H1 (cell line): ENCODE data around the gene MBOAT1. TPM values are rescaled to one million over a fixed set of nuclear protein-coding genes. Genes with fewer than 3 reads are reported as not detected.

Source experiments
- CTCF ChIA-PET: fragments of 300-600 bp; sonication (Branson Sonifier 250); formaldehyde crosslinking; loops from one replicate; lab custom pipeline; 2021; ENCODE audit not compliant: partially characterized antibody; lab: Charles Lee
- POLR2A ChIA-PET: fragments of 300-600 bp; sonication (Branson Sonifier 250); formaldehyde crosslinking; loops from one replicate; lab custom pipeline; 2021; ENCODE audit warnings: inconsistent platforms; ENCODE audit not compliant: partially characterized antibody; lab: Charles Lee
- DNase-seq, 2 experiments: peaks; one replicate each; pipeline versions ENCODE4 v3.0.0 to v3.0.0-alpha.2; 2010 to 2022; ENCODE audit warnings: low spot score in 2 of 2, low read depth in 1 of 2, mixed read lengths in 1 of 2
- FAIRE-seq: peaks from 2 replicates; lab custom pipeline; 2011; peaks lifted over from hg19 to GRCh38; lab: Jason Lieb, UNC
- H2AFZ ChIP-seq: 2 replicates; pipeline ENCODE4 v1.8.1; 2012; ENCODE audit warnings: low read length, inconsistent platforms
- H2AK5ac ChIP-seq: 2 replicates; pipeline ENCODE4 v1.6.1; 2013; ENCODE audit warnings: low read depth, low read length
- H2BK120ac ChIP-seq: replicated peaks from 2 replicates; pipeline ENCODE3; 2013; ENCODE audit warnings: low read depth, low read length, inconsistent platforms
- H2BK12ac ChIP-seq: 2 replicates; pipeline ENCODE4 v1.6.1; 2013; ENCODE audit warnings: low read depth, low read length
- H2BK15ac ChIP-seq: 2 replicates; pipeline ENCODE4 v1.6.1; 2013; ENCODE audit warnings: low read length
- H2BK20ac ChIP-seq: 2 replicates; pipeline ENCODE4 v1.6.1; 2013; ENCODE audit warnings: low read length
- H2BK5ac ChIP-seq: 2 replicates; pipeline ENCODE4 v1.6.1; 2013; ENCODE audit warnings: low read depth, low read length
- H3K14ac ChIP-seq: 2 replicates; pipeline ENCODE4 v1.6.1; 2013; ENCODE audit warnings: inconsistent platforms; ENCODE audit not compliant: insufficient read length
- H3K18ac ChIP-seq: 2 replicates; pipeline ENCODE4 v1.6.1; 2013; ENCODE audit warnings: low read length; ENCODE audit errors: extremely low read depth
- H3K23ac ChIP-seq: 2 replicates; pipeline ENCODE4 v1.6.1; 2013; ENCODE audit warnings: inconsistent platforms; ENCODE audit not compliant: insufficient read length
- H3K23me2 ChIP-seq: 2 replicates; pipeline ENCODE4 v1.6.1; 2013; ENCODE audit warnings: low read depth, low read length
- H3K27ac ChIP-seq: 2 replicates; pipeline ENCODE4 v1.6.1; 2011; ENCODE audit warnings: low read depth, low read length, inconsistent platforms
- H3K27me3 ChIP-seq, 4 experiments: replicated peaks in 1 of 4; 1 replicate in 1 of 4; 2 replicates in 3 of 4; pipeline versions ENCODE4 v1.6.1 to v1.8.1; 2011 to 2013; ENCODE audit warnings: low read length in 3 of 4, mild to moderate bottlenecking in 3 of 4, inconsistent platforms in 2 of 4, mixed read lengths in 2 of 4, moderate library complexity in 1 of 4; ENCODE audit not compliant: control insufficient read depth in 3 of 4, insufficient read depth in 3 of 4; ENCODE audit errors: extremely low read depth in 1 of 4
- H3K36me3 ChIP-seq, 4 experiments: 2 replicates each; pipeline versions ENCODE4 v1.6.1 to v1.8.1; 2011 to 2013; ENCODE audit warnings: mild to moderate bottlenecking in 4 of 4, low read length in 3 of 4, moderate library complexity in 2 of 4, control low read depth in 1 of 4, inconsistent platforms in 1 of 4; ENCODE audit not compliant: insufficient read depth in 4 of 4, control insufficient read depth in 2 of 4
- H3K4ac ChIP-seq: replicated peaks from 2 replicates; pipeline ENCODE3; 2013; ENCODE audit warnings: low read length, low read depth, mixed read lengths, inconsistent platforms; ENCODE audit not compliant: insufficient read length
- H3K4me1 ChIP-seq, 4 experiments: replicated peaks in 1 of 4; 1 replicate in 1 of 4; 2 replicates in 3 of 4; pipeline versions ENCODE4 v1.6.1 to v1.8.1; 2011 to 2013; ENCODE audit warnings: low read length in 3 of 4, inconsistent platforms in 2 of 4, mixed read lengths in 1 of 4; ENCODE audit not compliant: insufficient read depth in 4 of 4, control insufficient read depth in 3 of 4
- H3K4me2 ChIP-seq, 2 experiments: 2 replicates each; pipeline versions ENCODE4 v1.6.1 to v1.8.1; 2011 to 2013; ENCODE audit warnings: low read depth in 2 of 2, low read length in 2 of 2, control low read depth in 1 of 2, inconsistent platforms in 1 of 2, mild to moderate bottlenecking in 1 of 2; ENCODE audit not compliant: insufficient read depth in 1 of 2
- H3K4me3 ChIP-seq, 4 experiments: fragments of 200-600, 300-600 bp in 1 of 4; sonication (generic), shearing (Covaris generic), sonication (Bioruptor Twin) in 1 of 4; 2 replicates each; pipeline versions ENCODE4 v1.5.1 to v1.8.1; 2011 to 2016; ENCODE audit warnings: low read length in 4 of 4, low read depth in 3 of 4, control low read depth in 2 of 4, inconsistent platforms in 2 of 4, mild to moderate bottlenecking in 2 of 4, mixed read lengths in 1 of 4, moderate library complexity in 1 of 4; ENCODE audit not compliant: insufficient read depth in 2 of 4; ENCODE audit errors: extremely low read depth in 1 of 4
- H3K56ac ChIP-seq: replicated peaks from 2 replicates; pipeline ENCODE3; 2013; ENCODE audit warnings: low read depth, mild to moderate bottlenecking, mixed read lengths, low read length, inconsistent platforms; ENCODE audit not compliant: insufficient read length
- H3K79me1 ChIP-seq: 2 replicates; pipeline ENCODE4 v1.6.1; 2013; ENCODE audit warnings: low read depth, low read length, control low read depth
- H3K79me2 ChIP-seq, 2 experiments: 2 replicates each; pipeline versions ENCODE4 v1.6.1 to v1.8.1; 2012 to 2013; ENCODE audit warnings: low read length in 2 of 2, mild to moderate bottlenecking in 2 of 2, inconsistent platforms in 1 of 2; ENCODE audit not compliant: insufficient read depth in 2 of 2, control insufficient read depth in 1 of 2
- H3K9ac ChIP-seq, 4 experiments: replicated peaks in 1 of 4; 1 replicate in 1 of 4; 2 replicates in 3 of 4; pipeline versions ENCODE4 v1.6.1 to v1.8.1; 2011 to 2013; ENCODE audit warnings: low read depth in 3 of 4, low read length in 3 of 4, control low read depth in 2 of 4, mild to moderate bottlenecking in 2 of 4, moderate library complexity in 2 of 4, inconsistent platforms in 1 of 4; ENCODE audit errors: extremely low read depth in 1 of 4
- H3K9me3 ChIP-seq, 2 experiments: 2 replicates each; pipeline versions ENCODE4 v1.6.1 to v1.8.1; 2012 to 2013; ENCODE audit warnings: mild to moderate bottlenecking in 2 of 2, moderate library complexity in 2 of 2, control low read depth in 1 of 2, inconsistent platforms in 1 of 2, low read depth in 1 of 2, low read length in 1 of 2, mixed read lengths in 1 of 2; ENCODE audit not compliant: insufficient read depth in 2 of 2
- H4K20me1 ChIP-seq, 2 experiments: replicated peaks in 1 of 2; 2 replicates each; pipeline versions ENCODE3 to v1.8.1; 2011 to 2013; ENCODE audit warnings: inconsistent platforms in 2 of 2, low read length in 2 of 2, mild to moderate bottlenecking in 1 of 2; ENCODE audit not compliant: insufficient read depth in 2 of 2, control insufficient read depth in 1 of 2
- H4K5ac ChIP-seq: 2 replicates; pipeline ENCODE4 v1.6.1; 2013; ENCODE audit warnings: low read length, low read depth, mixed read lengths, inconsistent platforms; ENCODE audit not compliant: insufficient read length
- H4K8ac ChIP-seq: 2 replicates; pipeline ENCODE4 v1.8.0; 2013; ENCODE audit warnings: mild to moderate bottlenecking, moderate library complexity, low read length, inconsistent platforms; ENCODE audit not compliant: insufficient read depth; ENCODE audit errors: extremely low read depth
- H4K91ac ChIP-seq: replicated peaks from 2 replicates; pipeline ENCODE3; 2013; ENCODE audit warnings: low read length, mixed read lengths, inconsistent platforms; ENCODE audit not compliant: insufficient read length
- CEBPB ChIP-seq: IDR thresholded peaks from 2 replicates; pipeline ENCODE4 v1.6.1; 2012; ENCODE audit warnings: low read depth, low read length
- CTCF ChIP-seq, 3 experiments: IDR thresholded peaks; 1 replicate in 2 of 3; 2 replicates in 1 of 3; pipeline versions ENCODE4 v1.5.1 to v1.6.1; 2011; ENCODE audit warnings: low read length in 3 of 3, mild to moderate bottlenecking in 3 of 3, inconsistent platforms in 2 of 3, low read depth in 1 of 3, moderate library complexity in 1 of 3; ENCODE audit not compliant: insufficient read depth in 1 of 3; ENCODE audit errors: control extremely low read depth in 1 of 3
- MAFK ChIP-seq: IDR thresholded peaks from 2 replicates; pipeline ENCODE4 v1.6.1; 2012; ENCODE audit warnings: low read depth, mild to moderate bottlenecking, improper control_type of control experiment, low read length
- POLR2AphosphoS5 ChIP-seq: IDR thresholded peaks from 2 replicates; pipeline ENCODE4 v1.6.1; 2011; ENCODE audit warnings: low read depth, low read length
- RAD21 ChIP-seq, 2 experiments: IDR thresholded peaks in 1 of 2; conservative IDR thresholded peaks in 1 of 2; 2 replicates each; pipeline ENCODE4 v1.6.1; 2011; ENCODE audit warnings: low read depth in 2 of 2, low read length in 2 of 2, improper control_type of control experiment in 1 of 2, inconsistent platforms in 1 of 2, mild to moderate bottlenecking in 1 of 2, moderate library complexity in 1 of 2
- RFX5 ChIP-seq: IDR thresholded peaks from 2 replicates; pipeline ENCODE4 v1.6.1; 2011; ENCODE audit warnings: low read depth, low read length, improper control_type of control experiment, borderline replicate concordance
- TEAD4 ChIP-seq: IDR thresholded peaks from 2 replicates; pipeline ENCODE4 v1.6.1; 2012; ENCODE audit warnings: low read depth, low read length, inconsistent platforms, mixed read lengths
- WGBS, 2 experiments: shearing (Covaris generic) in 1 of 2; methylation state at CpG; one replicate each; pipeline versions ENCODE4 v1.1.6 to v1.1.7; 2013 to 2015; ENCODE audit warnings: low lambda C conversion rate in 2 of 2, mixed read lengths in 2 of 2, inconsistent platforms in 1 of 2, low coverage in 1 of 2, missing lambda C conversion rate in 1 of 2; ENCODE audit not compliant: insufficient replicate concordance in 2 of 2, insufficient coverage in 1 of 2, insufficient read length in 1 of 2; ENCODE audit errors: extremely low coverage in 1 of 2, missing lambda C conversion rate in 1 of 2; 5-methylcytosine and 5-hydroxymethylcytosine counted together
- polyA plus RNA-seq, 7 experiments: library from polyadenylated mRNA; depleted of rRNA in 3 of 7; stranded (reverse) in 5 of 7; unstranded in 2 of 7; fragments of >200 nt in 5 of 7; fragments of 200-250 nt in 2 of 7; gene quantifications; 1 replicate in 5 of 7; 2 replicates in 1 of 7; 4 replicates in 1 of 7; pipeline versions ENCODE4 v1.2.1 to v1.2.3, GENCODE V29; 2011 to 2013; ENCODE audit warnings: missing spikeins in 2 of 7, mixed read lengths in 2 of 7
- total RNA-seq: library from RNA; stranded (reverse); fragmentation: NEBNext Ultra II Directional; extraction: Animal tissue kit (Norgen Biotek cat#: 25700); gene quantifications from 2 replicates; pipeline ENCODE4 v1.2.1, GENCODE V29; 2021

The MBOAT1 gene
- total and polyA plus RNA-seq, 2 of the 8 experiments (the other 6 are each of a cell fraction or from before 2014, with no cell fraction given), result 4.9 to 19.5 TPM

- DNase-seq, result no peak
- 0 out of 4 replicates have a peak, but pooled peaks cover 0 to 3% of the 10 kb centered on the region in 2 experiments for H3K9me3 ChIP-seq
- CTCF ChIA-PET, result interaction anchor here (0.7 to 3.6 kb wide), 27 partner anchors 9 to 845 kb away, joined by 3 to 53 read pairs (median 3); no protein-coding TSS in a partner anchor
- H4K20me1 ChIP-seq, result no peaks in the 10 kb centered on the region
- H3K18ac ChIP-seq, result no peak overlapping the region
- peak; percentile 95 for FAIRE-seq
- 5% methylated on average over 1 of the region's 1 CpG; no CpG with 5 or more reads in 1 of the 2 experiments for WGBS, 2 experiments
- H3K4me1 ChIP-seq, result peaks cover 0 to 3% (median 0%) of the 10 kb centered on the region in 4 experiments; a peak in 2 of 7 replicates
- H3K4me2 ChIP-seq, result peak overlapping the region in 1 of 2 experiments; percentile 36; a peak in 2 of 4 replicates
- H3K4ac ChIP-seq, result no peak overlapping the region
- H2BK12ac ChIP-seq, result no peak overlapping the region
- H3K56ac ChIP-seq, result no peak overlapping the region
- no peaks in the 10 kb centered on the region for H3K79me2 ChIP-seq
- POLR2A ChIA-PET, result interaction anchor here (0.6 to 1.9 kb wide), 2 partner anchors 35 to 199 kb away, joined by 3 to 5 read pairs; no protein-coding TSS in a partner anchor
- H3K36me3 ChIP-seq, result no peaks in the 10 kb centered on the region
- no peak overlapping the region for H2BK5ac ChIP-seq
- H3K14ac ChIP-seq, result no peak overlapping the region
- no peak overlapping the region for H3K27ac ChIP-seq
- TF ChIP-seq CTCF (IDR thresholded peaks at IDR 0.05; ENCODE audit: control extremely low read depth in 1 of 3, insufficient read depth in 1 of 3, low read depth in 1 of 3, low read length in 3 of 3), result peak in 2 of 3 experiments; percentile 32 to 73; a peak in 2 of 4 replicates
- 0 out of 2 replicates have a peak, but pooled peaks have one; percentile 11 for TF ChIP-seq RFX5
- TF ChIP-seq POLR2AphosphoS5, result no peak
- no peak for TF ChIP-seq CEBPB
- TF ChIP-seq MAFK, result peak; percentile 12; the same call in 1 of the 2 replicates
- peak; percentile 76 to 80 for TF ChIP-seq RAD21 (IDR thresholded peaks at IDR 0.05 in 1 of 2, conservative IDR thresholded peaks at IDR 0.05 in 1 of 2; ENCODE audit: low read depth in 2 of 2, low read length in 2 of 2)
- TF ChIP-seq TEAD4, result peak; percentile 18; the same call in 1 of the 2 replicates
- H3K9ac ChIP-seq, result no peak overlapping the region
- H4K8ac ChIP-seq, result no peak overlapping the region
- H3K23me2 ChIP-seq, result no peaks in the 10 kb centered on the region
- H2BK15ac ChIP-seq, result no peak overlapping the region
- H4K5ac ChIP-seq, result peak overlapping the region; percentile 12
- peak overlapping the region; percentile 22; the same call in 1 of the 2 replicates for H2AFZ ChIP-seq
- no peaks in the 10 kb centered on the region for H3K79me1 ChIP-seq
- H3K4me3 ChIP-seq, result no peak overlapping the region
- H2AK5ac ChIP-seq, result no peak overlapping the region
- no peak overlapping the region for H2BK120ac ChIP-seq
- H4K91ac ChIP-seq, result no peak overlapping the region
- H2BK20ac ChIP-seq, result no peak overlapping the region
- no peak overlapping the region for H3K23ac ChIP-seq
- no peaks in the 10 kb centered on the region for H3K27me3 ChIP-seq
Measured at GRCh38 chr6:20092071-20092566, 120.2 kb downstream of the MBOAT1 start.
